Mucosa of descending colon (tissue), 3 donors: ENCODE measurements around the gene CCDC85C. TPM values are rescaled to one million over a fixed set of nuclear protein-coding genes. Genes with fewer than 3 reads are reported as not detected.

ENCODE experiments used
- ATAC-seq: fragments of 200-7000 bp; cut with Tn5 transposase; one replicate; pipeline ENCODE4 v1.9.1; 2020; ENCODE audit warnings: mild to moderate bottlenecking, moderate library complexity
- DNase-seq, 3 donors: peaks; one replicate each; pipeline ENCODE4 v3.0.0-alpha.2; 2020
- H3K36me3 ChIP-seq: fragments of 200-600 bp; one replicate; pipeline ENCODE4 v1.8.0; 2021; ENCODE audit warnings: low read depth, mild to moderate bottlenecking
- H3K4me1 ChIP-seq: fragments of 200-600 bp; one replicate; pipeline ENCODE4 v1.8.0; 2021; ENCODE audit warnings: low read depth, mild to moderate bottlenecking
- H3K4me3 ChIP-seq: fragments of 200-600 bp; one replicate; pipeline ENCODE4 v1.8.0; 2021; ENCODE audit warnings: mild to moderate bottlenecking
- H3K9me3 ChIP-seq: fragments of 200-600 bp; one replicate; pipeline ENCODE4 v1.8.0; 2021; ENCODE audit warnings: mild to moderate bottlenecking
- intact Hi-C, 2 donors: fragments of 100-400 bp; cut with DNase I in 1 of 2; cut with micrococcal nuclease in 1 of 2; formaldehyde crosslinking; loops; one replicate each; pipeline versions ENCODE4 v1.11.0 to v1.11.1; 2022; cut with DNase I, micrococcal nuclease
- total RNA-seq, 3 donors: library from RNA; stranded (reverse); fragmentation: NEBNext Ultra II Directional in 2 of 3; extraction: Animal tissue kit (Norgen Biotek cat#: 25700) in 2 of 3; gene quantifications; one replicate each; pipeline versions ENCODE4 v1.2.1 to v1.2.4, GENCODE V29; 2021 to 2023
- TF ChIP-seq, protein P1 (sequence below): fragments of 200-600 bp; IDR thresholded peaks from one replicate; pipeline ENCODE4 v1.8.0; 2022; ENCODE audit warnings: antibody characterized with exemption, mild to moderate bottlenecking
- donor health status: DM: no; HTN: no; CAD: no; lungs with moderate emphysema.
- donor health status: DM: no; HTN: no; CAD: no.
- donor health status: DM: no; HTN: yes; CAD: no.

The CCDC85C gene
- total RNA-seq, 3 donors from 2014 or later, result 66.2 to 102 (median 66.2) TPM

- intact Hi-C loops, result no loop called here
- peak; percentile 45 for ATAC-seq
- H3K4me3 ChIP-seq, result no peak overlapping the region
- no peaks in the 10 kb centered on the region for H3K4me1 ChIP-seq
- TF ChIP-seq, protein P1, sequence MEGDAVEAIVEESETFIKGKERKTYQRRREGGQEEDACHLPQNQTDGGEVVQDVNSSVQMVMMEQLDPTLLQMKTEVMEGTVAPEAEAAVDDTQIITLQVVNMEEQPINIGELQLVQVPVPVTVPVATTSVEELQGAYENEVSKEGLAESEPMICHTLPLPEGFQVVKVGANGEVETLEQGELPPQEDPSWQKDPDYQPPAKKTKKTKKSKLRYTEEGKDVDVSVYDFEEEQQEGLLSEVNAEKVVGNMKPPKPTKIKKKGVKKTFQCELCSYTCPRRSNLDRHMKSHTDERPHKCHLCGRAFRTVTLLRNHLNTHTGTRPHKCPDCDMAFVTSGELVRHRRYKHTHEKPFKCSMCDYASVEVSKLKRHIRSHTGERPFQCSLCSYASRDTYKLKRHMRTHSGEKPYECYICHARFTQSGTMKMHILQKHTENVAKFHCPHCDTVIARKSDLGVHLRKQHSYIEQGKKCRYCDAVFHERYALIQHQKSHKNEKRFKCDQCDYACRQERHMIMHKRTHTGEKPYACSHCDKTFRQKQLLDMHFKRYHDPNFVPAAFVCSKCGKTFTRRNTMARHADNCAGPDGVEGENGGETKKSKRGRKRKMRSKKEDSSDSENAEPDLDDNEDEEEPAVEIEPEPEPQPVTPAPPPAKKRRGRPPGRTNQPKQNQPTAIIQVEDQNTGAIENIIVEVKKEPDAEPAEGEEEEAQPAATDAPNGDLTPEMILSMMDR, result no peak
- DNase-seq, result peak in 2 of 3 donors; percentile 40 to 44
- H3K9me3 ChIP-seq, result no peaks in the 10 kb centered on the region
- no peaks in the 10 kb centered on the region for H3K36me3 ChIP-seq
Observed at GRCh38 chr14:99624971-99625370, 21.0 kb upstream of the CCDC85C start.

- DNase-seq (no peak), ATAC-seq (no peak)
- intact Hi-C loops, result no loop called here
- H3K4me1 ChIP-seq, result no peaks in the 10 kb centered on the region
- TF ChIP-seq, protein P1, result no peak
- H3K4me3 ChIP-seq, result no peak overlapping the region
- H3K9me3 ChIP-seq, result no peaks in the 10 kb centered on the region
- H3K36me3 ChIP-seq, result no peaks in the 10 kb centered on the region
Observed at GRCh38 chr14:99624024-99624423, 20.0 kb upstream of the CCDC85C start.

DNA sequence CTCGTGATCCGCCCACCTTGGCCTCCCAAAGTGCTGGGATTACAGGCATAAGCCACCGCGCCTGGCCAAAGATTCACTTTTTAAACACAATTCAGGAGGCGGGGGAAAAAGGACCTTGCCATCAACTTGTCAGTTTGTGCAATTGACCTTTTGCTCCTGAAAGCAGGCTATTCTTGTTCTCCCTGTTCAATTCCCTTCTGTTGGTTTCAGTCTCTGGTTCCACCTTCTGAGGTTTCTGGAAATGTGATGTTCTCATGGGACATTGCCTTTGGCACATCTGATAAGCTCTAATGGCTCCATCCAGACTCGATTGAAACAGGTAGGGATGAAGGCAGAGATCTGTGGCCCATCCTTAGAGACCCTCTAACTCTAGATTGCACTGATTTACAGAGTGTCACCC, 17.9 kb upstream of the CCDC85C start:
- intact Hi-C loops, result no loop called here
- DNase-seq (no peak), ATAC-seq (no peak)
- H3K4me3 ChIP-seq, result no peak overlapping the region
- H3K36me3 ChIP-seq, result no peaks in the 10 kb centered on the region
- no peaks in the 10 kb centered on the region for H3K9me3 ChIP-seq
- TF ChIP-seq, protein P1, result no peak
- no peaks in the 10 kb centered on the region for H3K4me1 ChIP-seq

GRCh38 chr14:99619835-99620834, 16.1 kb upstream of the CCDC85C start:
- no peaks in the 10 kb centered on the region for H3K4me1 ChIP-seq
- DNase-seq, result no peak
- no peaks in the 10 kb centered on the region for H3K9me3 ChIP-seq
- TF ChIP-seq, protein P1, result no peak
- intact Hi-C loops, result no loop called here
- H3K4me3 ChIP-seq, result no peak overlapping the region
- ATAC-seq, result no peak
- no peaks in the 10 kb centered on the region for H3K36me3 ChIP-seq

GRCh38 chr14:99616832-99617800, 13.1 kb upstream of the CCDC85C start:
- DNase-seq, result no peak
- TF ChIP-seq, protein P1, result no peak
- H3K4me1 ChIP-seq, result peaks cover under 1% of the 10 kb centered on the region
- H3K36me3 ChIP-seq, result no peaks in the 10 kb centered on the region
- H3K4me3 ChIP-seq, result no peak overlapping the region
- no peak for ATAC-seq
- intact Hi-C loops, result no loop called here
- H3K9me3 ChIP-seq, result no peaks in the 10 kb centered on the region
